Activated CD8-positive, alpha-beta memory T cell treated with anti-CD3 and anti-CD28 coated beads, Interleukin-2, amount 50 U/mL, for 24 hours (primary cell): ENCODE results near the gene GYG2.

Source experiments
- DNase-seq: peaks from one replicate; pipeline ENCODE4 v3.0.0-alpha.2; 2020; ENCODE audit errors: extremely low read depth

Gene GYG2

DNA sequence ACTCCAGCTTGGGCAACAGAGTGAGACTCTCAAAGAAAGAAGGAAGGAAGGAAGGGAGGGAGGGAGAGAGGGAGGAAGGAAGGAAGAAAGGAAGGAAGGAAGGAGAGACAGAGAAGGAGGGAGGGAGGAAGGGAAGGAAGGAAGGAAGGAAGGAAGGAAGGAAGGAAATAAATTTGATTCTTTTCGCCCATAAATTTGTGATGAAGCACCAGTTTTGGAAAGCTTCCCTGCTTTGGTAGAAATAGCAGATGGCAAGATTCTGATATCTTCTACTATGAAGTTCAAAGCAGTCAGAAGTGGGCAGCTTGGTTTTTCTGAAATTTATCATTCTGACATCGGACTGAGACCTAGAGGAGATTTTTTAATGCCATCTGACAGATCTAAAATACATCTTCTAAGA, 11.7 kb upstream of the GYG2 start:
- DNase-seq = no peak

DNA sequence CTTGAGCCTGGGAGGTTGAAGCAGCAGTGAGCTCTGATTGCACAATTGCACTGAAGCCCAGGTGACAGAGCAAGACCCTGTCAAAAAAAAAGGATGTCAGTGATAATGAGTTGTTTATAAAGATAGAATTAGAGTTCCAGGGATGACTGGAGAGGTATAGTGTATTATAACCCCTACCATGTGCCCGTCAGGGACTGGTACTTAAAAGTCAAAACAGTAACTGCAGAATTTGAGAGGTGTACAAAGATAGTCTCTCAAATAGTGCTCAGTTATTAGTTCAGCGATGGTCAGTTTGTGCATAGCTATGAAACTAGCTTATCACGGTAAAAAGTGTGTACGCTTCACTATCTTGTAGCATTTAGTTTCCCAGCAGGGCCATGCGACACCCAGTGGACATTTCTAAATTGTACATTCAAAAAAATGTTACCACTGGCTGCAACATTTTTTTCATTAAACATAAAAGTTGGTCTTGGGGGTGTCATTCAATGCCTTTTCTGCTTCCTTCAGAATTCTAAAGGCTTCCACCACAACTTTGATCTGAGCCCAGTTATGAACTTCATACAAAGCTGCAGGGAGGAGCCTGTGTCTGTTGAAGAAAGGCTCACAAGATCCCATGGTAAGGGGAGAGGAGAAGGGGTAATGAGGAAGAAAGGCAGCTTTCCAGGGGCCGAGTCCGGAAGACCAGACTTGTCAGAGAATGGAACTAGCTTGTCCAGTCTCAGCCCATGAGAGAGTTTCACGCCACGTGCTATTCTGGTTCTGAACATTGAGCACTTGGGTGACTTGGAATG, 9.2 kb upstream of the GYG2 start:
- no peak for DNase-seq

DNA sequence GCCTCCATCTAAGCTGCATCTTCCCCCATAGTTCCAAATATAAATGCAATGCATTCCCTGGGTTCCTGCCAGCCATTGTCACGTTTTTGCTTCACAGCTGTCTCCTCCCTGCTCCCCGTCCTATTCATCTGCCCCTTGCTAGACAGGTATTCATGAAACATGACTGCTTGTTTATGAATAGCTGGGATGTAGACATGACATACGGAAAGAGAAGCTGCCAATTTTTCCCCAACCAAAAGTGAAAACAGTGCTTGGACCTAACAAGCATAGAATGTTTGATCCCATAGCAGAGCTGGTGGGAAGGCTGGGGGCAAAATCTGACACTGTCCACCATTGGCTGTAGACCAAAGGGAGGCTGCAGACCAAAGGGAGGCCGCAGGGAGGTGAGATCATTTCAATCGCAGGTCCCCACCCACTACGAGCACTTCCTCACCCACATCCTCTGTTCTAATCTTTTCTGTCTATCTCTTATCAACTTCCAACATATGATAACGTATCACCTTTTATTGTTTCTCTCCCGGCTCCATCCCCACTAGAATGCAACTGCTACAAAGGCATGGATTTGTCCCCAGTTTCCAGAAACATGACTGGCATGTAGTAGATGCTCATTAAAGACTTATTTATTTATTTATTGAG, 8.5 kb upstream of the GYG2 start:
- DNase-seq = no peak

DNA sequence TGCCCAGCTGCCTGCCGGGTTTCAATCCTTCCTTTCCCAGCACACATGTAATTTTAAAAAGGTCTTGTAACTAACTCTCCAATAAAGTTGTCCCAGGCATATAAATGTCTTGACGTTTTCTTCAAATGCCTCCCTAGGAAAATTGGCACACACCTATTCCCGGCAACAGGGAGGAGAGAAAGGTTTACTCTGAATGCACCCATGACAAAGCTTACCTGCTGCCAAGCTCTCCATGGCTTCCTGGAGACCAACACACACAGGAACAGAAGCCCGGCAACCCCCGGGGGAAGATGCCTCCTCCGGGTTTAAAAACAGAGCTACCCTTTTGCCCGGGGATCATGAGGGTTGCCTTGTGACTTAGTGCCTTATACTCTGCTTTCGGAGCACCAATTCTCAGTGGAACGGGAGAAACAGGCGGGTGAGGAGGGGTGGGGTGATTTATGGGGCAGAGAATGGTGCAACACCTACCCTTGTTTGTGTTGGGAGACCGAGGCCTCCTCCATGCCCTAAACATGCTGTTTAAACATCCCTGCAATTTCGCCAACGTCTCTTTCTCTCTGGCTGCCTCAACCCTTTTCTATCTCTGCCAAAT, 4.8 kb upstream of the GYG2 start:
- DNase-seq = no peak

DNA sequence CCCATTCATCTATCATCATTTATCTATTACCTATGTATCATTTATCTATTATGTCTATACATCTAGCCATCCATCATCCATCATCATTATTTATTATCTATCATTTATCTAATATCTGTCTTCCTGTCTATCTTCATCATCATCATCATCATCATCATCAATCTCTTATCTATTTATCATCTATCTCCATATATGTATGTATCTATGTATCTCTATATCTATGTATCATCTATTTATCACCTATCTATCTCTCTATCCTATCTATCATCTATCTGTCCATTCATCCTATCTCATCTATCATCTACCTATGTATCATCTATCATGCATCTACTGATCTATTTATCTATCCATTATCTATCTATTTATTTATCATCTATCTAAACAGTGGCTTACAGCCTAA, 3.8 kb upstream of the GYG2 start:
- no peak for DNase-seq

DNA sequence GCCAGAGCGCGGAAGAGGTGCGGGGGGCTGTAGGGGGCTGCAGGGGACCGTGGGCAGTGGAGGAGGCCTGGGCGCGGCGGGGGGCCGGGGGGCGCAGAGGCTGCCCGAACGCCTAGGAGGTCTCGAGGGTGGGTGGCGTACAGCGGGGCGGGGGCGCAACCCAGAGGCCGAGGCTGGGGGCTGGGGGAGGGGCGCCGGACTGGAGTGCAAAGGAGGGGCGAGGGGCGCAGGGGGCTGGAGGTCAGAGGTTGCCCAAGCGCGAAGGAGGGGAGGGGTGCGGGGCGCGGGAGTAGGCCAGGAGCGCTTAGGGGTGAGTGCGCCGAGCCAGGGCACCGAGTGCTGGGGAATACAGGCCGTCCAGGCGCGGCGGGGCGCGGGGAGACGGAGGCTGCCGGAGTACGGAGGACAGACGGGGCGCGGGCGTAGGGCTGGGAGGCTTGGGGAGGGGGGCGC, 255 bp downstream of the GYG2 start:
- DNase-seq = no peak

DNA sequence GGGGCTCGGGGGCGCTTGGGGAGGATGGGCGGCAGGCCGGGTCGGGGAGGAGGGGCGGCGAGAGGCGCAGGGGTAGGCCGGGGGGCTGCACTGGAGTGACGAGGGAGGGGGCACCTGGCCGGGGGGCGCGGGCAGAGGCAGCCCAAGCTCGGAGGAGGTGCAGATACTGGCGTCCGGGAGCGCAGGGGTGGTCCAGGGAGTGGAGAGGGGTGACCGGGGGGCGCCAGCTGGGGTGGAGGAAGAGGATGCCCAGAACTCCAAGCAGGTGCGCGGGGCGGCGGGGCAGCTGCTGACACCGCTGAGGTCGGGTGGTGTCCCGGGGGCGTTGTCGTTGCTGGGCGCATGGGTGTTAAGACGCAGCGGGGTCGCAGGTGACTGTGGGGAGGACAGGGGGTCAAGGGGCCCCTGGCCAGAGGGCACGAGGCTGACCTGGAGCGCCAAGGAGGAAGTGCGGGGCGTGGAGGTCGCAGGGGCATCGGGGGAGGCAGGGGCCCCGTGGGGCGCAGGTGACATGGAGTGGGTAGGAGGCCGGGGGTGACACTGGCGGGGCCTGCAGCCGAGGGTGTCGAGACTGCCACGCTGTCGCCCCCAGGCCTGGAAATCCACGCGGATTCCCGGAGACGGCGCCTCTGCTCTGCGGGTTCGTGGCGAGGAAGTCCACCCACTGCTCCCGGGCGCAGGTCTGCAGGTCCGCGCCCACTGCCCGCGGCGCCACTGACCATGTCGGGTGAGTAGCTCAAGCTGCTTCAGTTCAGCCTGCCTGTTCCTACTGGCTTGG, 928 bp downstream of the GYG2 start:
- DNase-seq = no peak

DNA sequence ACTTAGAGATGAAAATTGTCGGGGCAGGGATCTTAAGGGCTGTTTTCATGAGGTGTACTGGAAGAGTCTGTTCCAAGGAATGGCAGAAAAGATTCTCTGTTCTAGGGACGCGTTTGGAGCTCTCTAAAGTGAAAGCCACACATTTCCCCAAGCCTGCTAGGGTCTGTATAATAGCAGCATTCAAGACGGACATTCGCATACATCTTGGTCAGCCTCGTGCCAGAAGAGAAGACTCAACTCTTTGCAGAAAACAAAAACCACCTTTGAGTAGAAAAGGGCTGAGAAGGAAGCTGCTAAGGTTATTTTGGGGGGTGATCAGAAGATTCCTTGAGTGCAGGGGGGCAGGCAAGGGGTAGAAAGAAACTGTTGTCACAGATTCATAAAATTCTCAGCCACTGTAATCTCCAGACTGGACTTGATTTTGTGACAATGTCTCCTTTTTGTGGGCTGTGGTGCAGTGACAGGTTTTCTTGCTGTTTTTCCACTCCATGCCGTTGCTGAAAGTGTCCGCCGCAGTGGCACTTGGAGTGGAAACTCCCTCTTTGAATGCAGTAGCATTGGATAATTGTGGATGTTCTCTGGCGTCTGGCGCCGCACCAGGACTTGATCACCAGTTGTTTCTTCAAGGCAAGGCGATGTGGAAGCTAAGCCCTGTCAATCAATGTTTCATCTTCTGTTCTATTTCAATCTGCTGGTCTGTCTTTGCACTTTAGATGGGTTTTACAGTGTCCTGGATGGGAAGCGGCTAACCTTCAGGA, 2.9 kb downstream of the GYG2 start:
- no peak for DNase-seq

DNA sequence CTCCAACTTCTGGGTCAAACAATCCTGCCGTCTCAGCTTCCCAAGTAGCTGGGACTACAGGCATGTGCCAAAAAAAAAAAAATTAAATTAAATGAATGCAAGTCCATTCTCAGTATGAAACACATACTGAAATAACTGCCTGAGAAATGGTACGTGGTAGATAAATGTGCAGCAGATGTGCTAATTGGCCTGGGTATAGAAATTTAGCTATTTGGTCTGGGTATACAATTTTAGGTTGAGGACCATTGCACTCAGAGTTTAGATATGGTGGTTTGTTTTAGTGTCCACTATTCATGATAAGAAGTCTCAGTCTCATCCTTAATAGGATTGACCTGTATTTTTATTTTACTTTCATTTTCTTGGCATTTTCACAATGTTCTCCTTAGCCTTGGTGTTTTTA, 9.2 kb downstream of the GYG2 start:
- DNase-seq = no peak

DNA sequence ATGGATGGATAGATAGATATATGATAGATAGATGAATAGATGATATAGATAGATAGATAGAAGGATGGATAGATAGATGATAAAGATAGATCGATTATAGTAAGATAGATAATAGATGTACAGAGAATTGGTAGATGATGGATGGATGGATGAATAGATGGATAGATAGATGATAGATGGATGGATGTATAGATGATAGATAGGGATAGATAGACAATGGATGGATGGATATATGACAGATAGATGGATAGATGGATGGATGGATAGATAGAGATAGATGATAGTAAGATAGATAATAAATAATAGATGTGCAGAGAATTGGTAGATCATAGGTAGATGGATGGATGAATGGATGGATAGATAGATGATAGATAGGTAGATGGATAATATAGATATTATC, 12.2 kb downstream of the GYG2 start:
- no peak for DNase-seq

DNA sequence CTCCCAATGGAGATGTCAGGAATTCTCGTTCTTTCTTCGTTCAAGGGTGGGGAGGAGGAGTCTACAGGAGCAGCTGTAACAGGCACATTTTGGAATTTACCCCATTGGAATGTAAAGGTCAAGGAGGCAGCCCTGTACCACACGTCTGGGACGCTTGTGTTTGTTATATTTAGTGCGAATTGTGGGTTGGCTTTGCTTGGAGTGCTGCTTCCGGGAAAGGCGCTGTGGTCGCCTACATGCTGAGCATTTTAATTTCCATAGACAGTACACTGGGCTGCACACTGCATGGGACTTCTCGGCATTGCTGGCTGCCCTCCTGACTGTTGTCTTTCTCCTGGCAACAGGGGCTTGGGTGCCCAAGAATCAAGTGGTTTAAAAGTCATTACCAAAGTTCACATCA, 12.8 kb downstream of the GYG2 start:
- DNase-seq = no peak

DNA sequence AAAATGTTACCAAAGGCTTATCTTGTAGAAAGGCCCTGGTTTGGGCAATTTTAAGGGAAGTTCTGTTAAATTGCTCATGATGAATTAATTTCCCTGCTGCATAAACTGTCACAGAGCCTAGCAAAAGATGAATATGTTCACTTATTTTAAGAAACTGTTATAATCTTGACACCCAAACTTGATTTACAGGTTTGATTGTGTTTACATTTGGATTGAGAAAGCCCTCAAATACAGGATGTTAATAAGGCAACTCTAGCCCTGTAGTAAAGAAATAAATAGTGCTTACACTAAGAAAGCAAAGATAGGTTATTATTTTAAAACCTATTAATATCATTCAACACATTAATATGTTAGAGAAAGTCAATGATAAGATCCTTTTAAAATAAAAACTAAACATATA, 18.3 kb downstream of the GYG2 start:
- no peak for DNase-seq

DNA sequence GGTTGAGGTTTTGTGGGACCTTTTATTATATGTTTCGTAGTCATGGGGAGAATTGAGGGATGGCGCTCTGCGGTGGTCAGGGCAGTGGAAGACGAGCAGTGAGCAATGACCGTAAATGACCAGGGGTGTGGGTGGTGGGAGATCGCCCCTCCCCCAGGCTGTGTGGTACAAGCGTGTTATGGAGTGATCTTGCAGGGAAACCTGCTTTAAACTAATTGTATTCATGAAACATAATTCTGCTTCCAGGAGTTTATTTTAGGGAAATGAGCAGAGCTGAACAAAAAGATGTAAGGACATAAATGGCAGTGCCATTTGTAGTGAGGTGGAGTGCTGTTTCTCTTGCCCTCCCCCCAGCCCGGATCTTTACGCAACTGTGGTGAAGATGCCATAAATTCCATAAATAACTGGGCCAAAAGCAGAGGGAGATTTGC, 20.2 kb downstream of the GYG2 start:
- DNase-seq = no peak

DNA sequence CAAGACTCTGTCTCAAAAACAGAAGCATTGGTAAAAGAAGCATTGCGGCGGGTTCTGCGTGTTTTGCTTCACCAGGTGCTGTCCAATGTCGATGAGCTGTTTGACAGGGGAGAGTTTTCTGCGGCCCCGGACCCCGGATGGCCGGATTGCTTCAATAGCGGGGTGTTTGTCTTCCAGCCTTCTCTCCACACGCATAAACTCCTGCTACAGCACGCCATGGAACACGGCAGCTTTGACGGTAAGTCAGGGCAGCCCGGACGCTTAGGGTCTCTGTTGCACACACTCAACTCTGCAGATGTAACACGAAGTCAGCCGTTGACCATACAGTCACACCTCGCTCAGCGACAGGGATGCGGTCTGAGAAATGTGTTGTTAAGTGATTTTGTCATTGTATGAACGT, 26.2 kb downstream of the GYG2 start:
- no peak for DNase-seq

DNA sequence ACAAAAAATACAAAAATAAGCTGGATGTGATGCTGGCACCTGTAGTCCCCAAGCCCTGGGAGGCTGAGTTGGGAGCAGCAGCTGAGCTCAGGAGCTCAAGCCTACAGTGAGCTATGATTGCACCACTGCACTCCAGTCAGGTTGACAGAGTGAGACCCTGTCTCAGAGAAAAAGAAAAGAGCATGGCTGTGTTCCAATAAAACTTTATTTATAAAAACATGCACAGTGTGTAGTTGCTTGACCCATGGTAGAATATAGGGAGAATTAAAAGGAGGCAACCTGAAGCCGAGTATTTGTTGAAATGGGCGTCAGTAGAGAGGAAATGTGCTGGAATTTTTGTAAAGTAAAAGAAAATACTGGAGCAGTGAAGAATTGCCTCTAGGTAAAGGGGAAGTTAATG, 27.0 kb downstream of the GYG2 start:
- DNase-seq = no peak

DNA sequence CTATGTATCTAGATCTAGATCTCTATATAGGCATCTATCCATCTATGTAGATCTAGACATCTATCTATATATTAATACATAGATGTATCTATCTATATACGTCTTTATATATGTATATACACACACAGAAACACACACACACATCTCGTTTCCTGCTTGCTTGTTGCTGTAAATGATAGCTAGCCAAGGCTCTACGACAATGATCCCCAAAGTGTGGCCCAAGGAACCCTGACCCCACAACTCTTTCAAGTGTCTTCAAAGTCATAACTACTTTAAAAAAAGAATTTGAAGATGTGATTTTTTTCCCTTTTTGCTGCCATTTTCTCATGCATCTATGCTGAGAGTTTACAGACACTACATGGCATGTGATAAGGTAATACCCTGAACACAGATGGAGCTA, 28.8 kb downstream of the GYG2 start:
- DNase-seq = no peak

DNA sequence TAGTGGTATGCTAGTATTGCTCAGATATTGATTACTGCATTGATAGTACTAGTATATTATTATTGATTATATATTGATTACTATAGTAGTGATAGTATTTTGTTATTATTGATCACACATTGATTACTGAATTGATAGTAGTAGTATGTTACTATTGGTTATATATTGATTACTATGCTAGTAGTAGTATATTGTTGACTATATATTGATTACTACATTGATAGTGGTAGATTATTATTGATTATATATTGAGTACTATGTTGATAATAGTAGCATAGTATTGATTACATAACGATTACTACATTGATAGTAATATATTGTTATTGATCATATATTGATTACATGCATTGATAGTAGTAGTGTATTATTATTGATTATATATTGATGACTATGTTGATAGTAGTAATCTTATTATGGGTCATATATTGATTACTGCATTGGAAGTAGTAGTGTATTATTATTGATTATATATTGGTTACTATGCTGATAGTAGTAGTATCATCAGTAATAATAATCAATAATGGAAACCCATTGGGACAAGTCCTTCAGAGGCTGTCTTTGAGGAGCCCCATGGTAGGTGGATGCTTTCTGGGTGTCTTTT, 30.6 kb downstream of the GYG2 start:
- DNase-seq = no peak

DNA sequence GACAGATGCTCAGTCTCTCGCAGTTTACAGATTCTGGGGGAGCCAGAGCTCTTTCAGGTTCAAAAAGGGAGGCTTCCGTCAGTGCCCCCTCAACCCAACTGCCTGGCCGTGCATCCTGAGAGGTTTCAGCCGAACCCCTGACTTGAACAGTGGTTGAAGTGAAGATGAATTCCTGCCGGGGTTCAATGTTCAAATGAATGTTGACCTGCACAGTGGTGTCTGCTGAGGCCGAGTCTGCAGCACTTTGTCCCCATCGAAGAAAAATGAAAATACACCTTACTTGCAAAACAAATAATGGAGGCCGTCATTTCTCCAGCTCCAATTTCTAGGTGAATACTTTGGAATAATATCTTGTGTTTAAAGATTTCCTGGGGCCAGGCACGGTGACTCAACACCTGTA, 33.7 kb downstream of the GYG2 start:
- DNase-seq = no peak

DNA sequence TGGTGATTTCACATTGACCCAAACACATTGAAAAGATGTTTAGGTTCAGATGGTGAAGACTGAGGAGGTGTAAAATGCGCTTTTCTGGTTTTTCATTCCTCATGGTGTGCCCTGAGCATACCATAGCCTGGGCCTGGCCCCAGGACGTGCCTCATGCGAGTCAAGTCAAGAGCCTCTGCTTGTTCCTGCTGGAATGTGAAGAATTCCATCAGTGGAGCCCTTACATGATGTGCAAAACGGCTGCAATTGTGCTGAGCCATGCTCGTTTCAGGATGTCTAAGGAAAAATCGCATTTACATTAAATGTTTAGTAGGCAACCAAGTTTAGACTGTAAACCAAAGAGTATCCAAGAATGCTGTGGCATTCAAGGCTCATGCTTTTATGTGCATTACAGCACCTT, 34.9 kb downstream of the GYG2 start:
- no peak for DNase-seq

DNA sequence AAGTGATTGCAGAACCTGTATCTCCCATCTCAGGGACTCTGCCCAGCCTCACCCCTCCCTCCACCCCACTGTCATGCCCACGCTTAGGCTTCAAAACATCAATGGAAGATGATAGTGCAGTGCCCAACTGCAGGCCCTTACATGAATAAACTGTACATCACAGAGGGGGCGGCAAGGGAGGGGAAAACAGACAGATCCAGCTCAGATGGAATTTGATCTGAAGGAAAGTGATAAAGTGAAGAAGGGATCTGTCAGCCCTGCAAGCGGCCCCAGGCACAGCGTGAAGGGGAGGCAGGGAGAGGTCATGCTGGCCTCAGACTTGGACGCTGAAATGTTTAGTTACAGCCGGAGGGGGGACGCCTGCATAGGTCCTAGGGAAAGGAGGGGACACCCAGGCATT, 38.5 kb downstream of the GYG2 start:
- DNase-seq = no peak

DNA sequence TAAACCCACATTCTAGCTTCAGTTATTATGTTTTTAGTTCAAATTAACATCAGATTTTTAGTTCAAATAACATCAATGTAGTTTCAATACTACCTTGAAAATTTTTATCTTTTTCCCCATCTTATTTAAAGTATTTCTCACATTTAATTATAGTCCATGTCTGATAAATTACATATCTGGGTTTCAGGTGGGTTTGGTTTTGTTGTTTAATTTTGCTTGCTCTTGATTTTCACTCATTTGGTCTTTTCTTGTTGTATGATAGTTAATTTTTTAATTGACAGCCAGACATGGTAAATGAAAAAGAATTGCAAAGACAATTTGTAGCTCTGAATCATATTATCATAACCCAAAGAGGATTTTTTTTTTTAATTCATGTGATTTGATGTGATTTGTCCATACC, 41.9 kb downstream of the GYG2 start:
- DNase-seq = no peak
